HT-29 (cell line): Measurements from ENCODE around the gene N4BP3. TPM values are rescaled to one million over a fixed set of nuclear protein-coding genes. Genes with fewer than 3 reads are reported as not detected.
"Not testable (repeated sequence)": the region's sequence is repeated elsewhere in the genome, so short reads cannot be mapped to it uniquely, and the experiment has no call there.

Source experiments
- DNase-seq: peaks from one replicate; pipeline ENCODE4 v3.0.0-alpha.2; 2015; ENCODE audit warnings: low spot score
- total RNA-seq: library from RNA; depleted of rRNA; stranded (reverse); fragments of >200 nt; shearing (Covaris generic); gene quantifications from 2 replicates; pipeline ENCODE4 v1.2.3, GENCODE V29; 2014; rRNA removed

Gene N4BP3
- 0.39 and 0.81 TPM in 2 replicates for total RNA-seq

GRCh38 chr5:178113141-178113787 lies at the start of gene N4BP3:
Gene N4BP3 (plus strand): TSS chr5:178113532. CDS start chr5:178119584, 6,052 bp downstream.
- DNase-seq: peak; percentile 41

- DNase-seq: no peak
These were observed 45.6 kb upstream of the N4BP3 start for GRCh38 chr5:178067755-178068154.

GRCh38 chr5:178068293-178068692 lies 45.0 kb upstream of the N4BP3 start:
- no peak for DNase-seq

GRCh38 chr5:178069909-178070308 lies 43.4 kb upstream of the N4BP3 start:
- DNase-seq: peak; percentile 44

GRCh38 chr5:178071108-178071507 lies 42.2 kb upstream of the N4BP3 start:
- no peak for DNase-seq

- no peak for DNase-seq
These were observed 40.6 kb upstream of the N4BP3 start for GRCh38 chr5:178072749-178073148.

GRCh38 chr5:178074266-178074952 lies 38.9 kb upstream of the N4BP3 start:
- no peak for DNase-seq

GRCh38 chr5:178076965-178077364 lies 36.4 kb upstream of the N4BP3 start:
- DNase-seq: not testable (repeated sequence)

GRCh38 chr5:178077751-178078150 lies 35.6 kb upstream of the N4BP3 start:
- DNase-seq: no peak

- no peak for DNase-seq
These were observed 34.9 kb upstream of the N4BP3 start for GRCh38 chr5:178078197-178079010.

- no peak for DNase-seq
These were observed 33.3 kb upstream of the N4BP3 start for GRCh38 chr5:178080056-178080455.

- no peak for DNase-seq
These were observed 32.5 kb upstream of the N4BP3 start for GRCh38 chr5:178080618-178081410.

- DNase-seq: no peak
These were observed 31.6 kb upstream of the N4BP3 start for GRCh38 chr5:178081571-178082243.

GRCh38 chr5:178083922-178084321 lies 29.4 kb upstream of the N4BP3 start:
- DNase-seq: no peak

GRCh38 chr5:178085316-178085715 lies 28.0 kb upstream of the N4BP3 start:
- no peak for DNase-seq

GRCh38 chr5:178086266-178086665 lies 27.1 kb upstream of the N4BP3 start:
- DNase-seq: no peak

GRCh38 chr5:178087199-178087598 lies 26.1 kb upstream of the N4BP3 start:
- not testable (repeated sequence) for DNase-seq

GRCh38 chr5:178090856-178091255 lies 22.5 kb upstream of the N4BP3 start:
- no peak for DNase-seq

GRCh38 chr5:178093134-178093533 lies 20.2 kb upstream of the N4BP3 start:
- no peak for DNase-seq

- no peak for DNase-seq
These were observed 19.0 kb upstream of the N4BP3 start for GRCh38 chr5:178094345-178094744.

GRCh38 chr5:178098685-178099084 lies 14.6 kb upstream of the N4BP3 start:
- no peak for DNase-seq
